Measurements from ENCODE around the gene POLE. TPM values are rescaled to one million over a fixed set of nuclear protein-coding genes. Genes with fewer than 3 reads are reported as not detected.
A peak's percentile ranks its signal among the peaks of the same experiment; 100 is the strongest.

POLE gene
- total RNA-seq, 4 donors from 2014 or later, result 19.2 to 28.1 (median 23.9) TPM

DNA sequence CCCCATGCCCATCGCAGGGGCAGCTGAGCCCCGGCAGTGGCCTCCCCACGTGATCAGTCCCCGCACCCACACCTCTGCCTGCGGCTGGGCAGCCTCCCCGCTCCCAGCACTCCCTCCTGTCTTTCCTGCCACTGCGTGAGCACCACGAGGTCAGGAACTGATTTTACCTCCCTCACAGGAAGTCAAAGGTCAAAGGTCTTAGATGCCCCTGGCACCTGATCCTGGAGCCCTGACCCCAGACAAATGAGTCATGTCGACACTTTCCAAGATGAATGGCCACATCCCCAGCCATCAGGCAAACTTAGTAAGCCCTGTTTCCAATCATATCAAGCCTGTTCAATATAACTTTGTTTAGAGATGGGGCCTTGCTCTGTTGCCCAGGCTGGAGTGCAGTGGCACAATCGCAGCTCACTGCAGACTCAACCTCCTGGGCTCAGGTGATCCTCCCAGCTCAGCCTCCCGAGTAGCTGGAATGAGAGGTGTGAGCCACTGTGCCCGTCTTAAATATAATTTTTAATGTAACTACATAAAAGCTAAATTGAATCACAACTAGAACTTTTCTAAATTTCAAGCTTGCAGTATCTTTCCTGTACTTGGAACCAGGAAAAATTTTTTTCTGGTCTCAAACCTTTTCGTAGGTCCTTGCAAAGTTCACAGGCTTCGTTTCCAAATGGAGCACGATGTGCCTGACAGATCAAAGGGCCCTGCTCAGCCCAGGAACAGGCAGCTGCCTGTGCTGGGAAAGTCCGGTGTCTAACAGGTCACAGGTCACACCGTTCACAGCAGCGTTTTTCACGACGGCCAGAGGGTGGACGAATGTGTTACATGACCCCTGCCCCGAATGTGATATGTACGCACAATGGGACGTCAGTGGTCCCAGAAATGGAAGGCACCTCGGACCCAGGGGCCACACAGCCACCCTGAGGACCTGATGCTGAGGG lies 78.6 kb downstream of the POLE start:
- DNase-seq, result peak; percentile 25 to 28
- Histone ChIP-seq H3K36me3 (no peaks in the 10 kb centered on the region), H3K4me1 (peaks cover 0 to 16% of the 10 kb centered on the region in 2 donors), H3K27me3 (no peaks in the 10 kb centered on the region), H3K4me3 (replicated peaks in 1 of 3) (no peak overlapping the region), H3K9me3 (no peaks in the 10 kb centered on the region), H3K27ac (no peak overlapping the region)
- intact Hi-C loops (cut with DNase I), result no loop called here
- WGBS, 2 donors, result 57 to 59% methylated on average over 25 of the region's 25 CpGs
- TF ChIP-seq, protein P1, sequence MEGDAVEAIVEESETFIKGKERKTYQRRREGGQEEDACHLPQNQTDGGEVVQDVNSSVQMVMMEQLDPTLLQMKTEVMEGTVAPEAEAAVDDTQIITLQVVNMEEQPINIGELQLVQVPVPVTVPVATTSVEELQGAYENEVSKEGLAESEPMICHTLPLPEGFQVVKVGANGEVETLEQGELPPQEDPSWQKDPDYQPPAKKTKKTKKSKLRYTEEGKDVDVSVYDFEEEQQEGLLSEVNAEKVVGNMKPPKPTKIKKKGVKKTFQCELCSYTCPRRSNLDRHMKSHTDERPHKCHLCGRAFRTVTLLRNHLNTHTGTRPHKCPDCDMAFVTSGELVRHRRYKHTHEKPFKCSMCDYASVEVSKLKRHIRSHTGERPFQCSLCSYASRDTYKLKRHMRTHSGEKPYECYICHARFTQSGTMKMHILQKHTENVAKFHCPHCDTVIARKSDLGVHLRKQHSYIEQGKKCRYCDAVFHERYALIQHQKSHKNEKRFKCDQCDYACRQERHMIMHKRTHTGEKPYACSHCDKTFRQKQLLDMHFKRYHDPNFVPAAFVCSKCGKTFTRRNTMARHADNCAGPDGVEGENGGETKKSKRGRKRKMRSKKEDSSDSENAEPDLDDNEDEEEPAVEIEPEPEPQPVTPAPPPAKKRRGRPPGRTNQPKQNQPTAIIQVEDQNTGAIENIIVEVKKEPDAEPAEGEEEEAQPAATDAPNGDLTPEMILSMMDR (IDR thresholded peaks at IDR 0.05), result no peak
- TF ChIP-seq POLR2A (IDR thresholded peaks at IDR 0.05), result no peak

DNA sequence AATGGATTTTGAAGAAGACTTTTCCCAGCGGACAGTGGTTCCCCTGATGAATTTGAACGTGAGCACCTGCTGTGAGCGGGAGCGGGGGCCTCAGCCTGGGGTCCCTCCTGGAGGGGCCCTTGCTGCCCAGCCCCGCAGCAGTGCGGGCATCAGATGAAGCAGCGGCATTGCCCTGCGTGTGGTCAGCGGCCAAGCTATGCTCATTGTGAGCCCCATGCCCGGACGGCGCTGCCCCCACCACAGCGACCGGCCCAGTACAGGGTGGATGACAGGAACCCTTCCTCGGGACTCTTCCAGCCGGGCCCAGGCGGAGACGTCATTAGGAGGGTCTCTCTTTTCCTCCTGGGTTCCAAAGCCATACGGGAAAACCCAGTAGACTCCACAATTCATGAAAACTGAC lies 80.2 kb downstream of the POLE start:
- H3K36me3 ChIP-seq, result no peaks in the 10 kb centered on the region
- H3K27ac ChIP-seq, result no peak overlapping the region
- 87 to 93% methylated on average over 19 of the region's 19 CpGs for WGBS, 2 donors
- no peak overlapping the region for H3K4me3 ChIP-seq (replicated peaks in 1 of 3)
- H3K27me3 ChIP-seq, result no peaks in the 10 kb centered on the region
- no peaks in the 10 kb centered on the region for H3K9me3 ChIP-seq
- H3K4me1 ChIP-seq, result peaks cover 0 to 16% of the 10 kb centered on the region in 2 donors
- intact Hi-C loops (cut with DNase I), result no loop called here
- no peak for TF ChIP-seq POLR2A (IDR thresholded peaks at IDR 0.05)
- TF ChIP-seq, protein P1 (IDR thresholded peaks at IDR 0.05), result no peak
- DNase-seq, result no peak

DNA sequence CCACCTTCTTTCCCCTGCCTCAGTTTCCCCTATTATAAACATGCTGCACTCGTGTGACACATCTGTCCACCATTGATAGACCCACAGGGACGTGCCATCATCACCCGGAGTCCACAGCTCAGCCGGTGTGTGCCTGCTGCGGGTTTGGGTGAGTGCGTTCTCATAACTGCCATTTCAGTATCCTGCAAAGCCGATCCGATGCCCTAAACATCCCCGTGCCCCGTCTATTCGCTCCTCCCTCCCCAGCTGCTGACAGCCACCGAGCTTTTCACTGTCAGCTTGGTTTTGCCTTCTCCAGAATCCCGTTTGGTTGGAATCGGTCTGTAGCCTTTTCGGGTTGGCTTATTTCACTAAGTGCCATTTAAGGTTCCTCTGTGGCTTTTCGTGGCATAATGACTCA lies 80.7 kb downstream of the POLE start:
- Histone ChIP-seq H3K4me3 (replicated peaks in 1 of 3) (no peak overlapping the region), H3K27ac (no peak overlapping the region), H3K4me1 (peaks cover 0 to 16% of the 10 kb centered on the region in 2 donors), H3K9me3 (no peaks in the 10 kb centered on the region), H3K36me3 (no peaks in the 10 kb centered on the region), H3K27me3 (no peaks in the 10 kb centered on the region)
- intact Hi-C loops (cut with DNase I), result no loop called here
- TF ChIP-seq, protein P1 (IDR thresholded peaks at IDR 0.05), result no peak
- TF ChIP-seq POLR2A (IDR thresholded peaks at IDR 0.05), result no peak
- 76 to 79% methylated on average over 16 of the region's 16 CpGs for WGBS, 2 donors
- DNase-seq, result no peak

DNA sequence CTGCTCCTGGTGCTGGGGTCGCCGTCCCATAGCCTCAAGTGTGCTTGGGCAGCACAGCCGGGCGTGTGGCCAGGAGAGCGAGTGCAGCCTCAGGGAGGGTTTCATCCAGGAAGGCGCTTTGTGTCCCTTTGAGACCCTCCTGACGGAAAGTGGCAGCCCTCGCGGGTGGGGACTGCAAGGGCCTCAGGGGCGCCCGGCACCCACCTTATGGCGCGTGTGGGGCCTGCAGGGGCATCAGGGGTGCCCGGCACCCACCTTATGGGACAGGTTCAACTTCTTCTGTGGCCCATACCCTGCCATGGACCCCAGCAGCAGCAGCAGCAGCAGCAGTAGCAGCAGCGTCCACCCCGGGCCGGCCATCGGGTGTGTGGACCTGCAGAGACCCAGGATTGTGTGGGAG lies 81.2 kb downstream of the POLE start:
- Histone ChIP-seq H3K36me3 (no peaks in the 10 kb centered on the region), H3K4me3 (replicated peaks in 1 of 3) (no peak overlapping the region), H3K9me3 (no peaks in the 10 kb centered on the region), H3K4me1 (peaks cover 0 to 20% of the 10 kb centered on the region in 2 donors), H3K27ac (no peak overlapping the region), H3K27me3 (no peaks in the 10 kb centered on the region)
- TF ChIP-seq, protein P1 (IDR thresholded peaks at IDR 0.05), result no peak
- no peak for TF ChIP-seq POLR2A (IDR thresholded peaks at IDR 0.05)
- 68 to 83% methylated on average over 9 to 11 of the region's 18 CpGs for WGBS, 2 donors
- no peak for DNase-seq
- intact Hi-C loops (cut with DNase I), result no loop called here

Data from thyroid gland (tissue), 4 donors.